OCI-LY1 (cell line): ENCODE data around the gene MCC.

Experiments used
- H2AFZ ChIP-seq: fragments of 200-600 bp; sonication (generic), shearing (Covaris generic); 2 replicates; pipeline ENCODE4 v1.6.0; 2014; ENCODE audit warnings: antibody characterized with exemption, mild to moderate bottlenecking, low read length
- H3F3A ChIP-seq: fragments of 200-600 bp; sonication (generic), shearing (Covaris generic); 2 replicates; pipeline ENCODE4 v1.6.0; 2014; ENCODE audit warnings: mild to moderate bottlenecking, antibody characterized with exemption, low read length, moderate library complexity; ENCODE audit not compliant: insufficient read depth
- H3K27ac ChIP-seq: fragments of 200-600 bp; sonication (generic); 2 replicates; pipeline ENCODE4 v1.5.1; 2014; ENCODE audit warnings: low read length, mixed run types, mild to moderate bottlenecking, low read depth; ENCODE audit not compliant: poor library complexity, severe bottlenecking
- H3K27me3 ChIP-seq: fragments of 200-600 bp; sonication (generic); 2 replicates; pipeline ENCODE4 v1.6.0; 2014; ENCODE audit warnings: antibody characterized with exemption, mild to moderate bottlenecking, low read length, moderate library complexity; ENCODE audit not compliant: insufficient read depth
- H3K36me3 ChIP-seq: fragments of 200-600 bp; sonication (generic); 2 replicates; pipeline ENCODE4 v1.6.1; 2014; ENCODE audit warnings: mild to moderate bottlenecking, antibody characterized with exemption, low read length, moderate library complexity, mixed read lengths; ENCODE audit not compliant: insufficient read depth
- H3K4me1 ChIP-seq: fragments of 200-600 bp; sonication (generic); 2 replicates; pipeline ENCODE4 v1.5.1; 2014; ENCODE audit warnings: mild to moderate bottlenecking, low read length, moderate library complexity; ENCODE audit not compliant: insufficient read depth, severe bottlenecking
- H3K4me2 ChIP-seq: fragments of 200-600 bp; sonication (generic), shearing (Covaris generic); 2 replicates; pipeline ENCODE4 v1.6.1; 2014; ENCODE audit warnings: low read length
- H3K4me3 ChIP-seq: fragments of 200-600 bp; sonication (generic); 2 replicates; pipeline ENCODE4 v1.5.1; 2014; ENCODE audit warnings: low read length, low read depth, mild to moderate bottlenecking, mixed read lengths; ENCODE audit not compliant: poor library complexity, severe bottlenecking
- H3K79me2 ChIP-seq: fragments of 200-600 bp; shearing (Covaris generic); 2 replicates; pipeline ENCODE4 v1.6.1; 2016; ENCODE audit warnings: mixed run types, low read length, mixed read lengths; ENCODE audit not compliant: insufficient read depth
- H3K9ac ChIP-seq: fragments of 200-600 bp; sonication (generic), shearing (Covaris generic); 2 replicates; pipeline ENCODE4 v1.6.1; 2014; ENCODE audit warnings: mild to moderate bottlenecking, low read length, mixed read lengths
- H3K9me2 ChIP-seq: fragments of 200-600 bp; sonication (generic), shearing (Covaris generic); 2 replicates; pipeline ENCODE4 v1.6.1; 2014; ENCODE audit warnings: low read depth, mild to moderate bottlenecking, low read length, mixed read lengths
- H3K9me3 ChIP-seq: fragments of 200-600 bp; shearing (Covaris generic); 2 replicates; pipeline ENCODE4 v1.6.1; 2014; ENCODE audit warnings: low read length, mixed read lengths
- H4K20me1 ChIP-seq: fragments of 200-600 bp; sonication (generic), shearing (Covaris generic); 2 replicates; pipeline ENCODE4 v1.6.0; 2016; ENCODE audit warnings: mild to moderate bottlenecking, low read length; ENCODE audit not compliant: insufficient read depth
- CTCF ChIP-seq: fragments of 200-600 bp; sonication (generic), shearing (Covaris generic); IDR thresholded peaks from 2 replicates; pipeline ENCODE4 v1.5.1; 2017; ENCODE audit warnings: mild to moderate bottlenecking, antibody characterized with exemption, low read length, moderate library complexity, mixed read lengths
- EZH2 ChIP-seq: fragments of 200-600 bp; sonication (generic), shearing (Covaris generic); IDR thresholded peaks from 2 replicates; pipeline ENCODE4 v1.8.0; 2017; ENCODE audit warnings: borderline replicate concordance, mixed run types, mild to moderate bottlenecking, antibody characterized with exemption, low read length, moderate library complexity, mixed read lengths

MCC gene

DNA sequence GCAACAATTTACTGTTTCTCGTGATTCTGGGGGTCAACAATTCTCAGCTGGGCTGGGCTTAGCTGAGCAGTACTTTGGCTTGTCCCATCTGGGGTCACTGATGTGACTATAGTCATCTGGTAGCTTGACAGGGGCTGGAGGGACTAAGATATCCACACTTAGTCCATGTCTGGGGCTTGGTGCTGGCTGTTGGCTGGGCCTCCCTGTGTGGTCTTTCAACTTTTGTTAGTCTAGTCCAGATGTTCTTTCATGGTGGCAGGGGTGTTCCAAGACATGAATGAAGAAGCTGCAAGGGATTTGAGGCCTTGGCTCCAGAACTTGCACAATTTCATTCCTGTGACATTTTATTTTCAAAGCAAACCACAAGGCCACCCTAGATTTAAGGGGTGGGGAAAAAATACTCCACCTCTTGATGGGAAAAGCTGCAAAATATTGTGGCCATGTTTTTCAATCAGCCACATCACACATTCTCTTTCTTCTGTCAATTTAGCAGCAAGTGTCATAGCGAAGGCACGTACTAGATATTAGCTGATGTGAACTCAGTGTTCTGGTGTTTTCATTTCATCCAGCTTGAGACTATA lies 112.7 kb downstream of the MCC start:
- no peaks in the 10 kb centered on the region for H3K4me1 ChIP-seq
- H4K20me1 ChIP-seq: no peaks in the 10 kb centered on the region
- H3K4me2 ChIP-seq: no peak overlapping the region
- H3K4me3 ChIP-seq: no peak overlapping the region
- no peaks in the 10 kb centered on the region for H3K79me2 ChIP-seq
- no peak overlapping the region for H3K27ac ChIP-seq
- H3K36me3 ChIP-seq: no peaks in the 10 kb centered on the region
- H3K9ac ChIP-seq: no peak overlapping the region
- H2AFZ ChIP-seq: no peak overlapping the region
- no peaks in the 10 kb centered on the region for H3F3A ChIP-seq
- no peaks in the 10 kb centered on the region for H3K27me3 ChIP-seq
- H3K9me2 ChIP-seq: no peaks in the 10 kb centered on the region
- TF ChIP-seq EZH2 (no peak), CTCF (no peak)
- H3K9me3 ChIP-seq: no peaks in the 10 kb centered on the region

DNA sequence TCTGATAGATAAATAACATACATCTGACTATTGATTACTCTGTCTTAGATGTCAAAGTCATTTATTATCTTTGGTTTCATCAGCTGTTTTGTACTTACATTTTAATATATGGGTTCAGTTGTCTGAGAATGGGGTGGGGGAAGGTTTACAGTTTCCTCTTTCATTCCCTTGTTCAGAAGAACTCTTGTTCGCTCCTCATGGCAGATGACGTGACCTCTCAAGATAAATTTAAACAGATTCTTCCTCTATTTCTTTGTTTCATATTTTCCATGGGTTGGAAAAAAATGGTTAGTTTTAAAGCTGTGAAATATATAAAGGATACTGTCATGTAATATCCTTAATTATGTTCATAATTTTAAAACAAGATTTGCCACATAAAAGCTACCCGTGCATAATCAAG lies 114.8 kb downstream of the MCC start:
- no peak overlapping the region for H3K9ac ChIP-seq
- H3K27me3 ChIP-seq: no peaks in the 10 kb centered on the region
- H3K4me1 ChIP-seq: no peaks in the 10 kb centered on the region
- no peaks in the 10 kb centered on the region for H3K9me2 ChIP-seq
- no peaks in the 10 kb centered on the region for H3F3A ChIP-seq
- no peaks in the 10 kb centered on the region for H3K79me2 ChIP-seq
- H2AFZ ChIP-seq: no peak overlapping the region
- no peaks in the 10 kb centered on the region for H4K20me1 ChIP-seq
- no peaks in the 10 kb centered on the region for H3K9me3 ChIP-seq
- no peak for TF ChIP-seq CTCF
- no peak for TF ChIP-seq EZH2
- no peak overlapping the region for H3K4me2 ChIP-seq
- no peak overlapping the region for H3K4me3 ChIP-seq
- no peaks in the 10 kb centered on the region for H3K36me3 ChIP-seq
- H3K27ac ChIP-seq: no peak overlapping the region

- H3K27me3 ChIP-seq: no peaks in the 10 kb centered on the region
- no peaks in the 10 kb centered on the region for H3K79me2 ChIP-seq
- H2AFZ ChIP-seq: no peak overlapping the region
- H3K36me3 ChIP-seq: no peaks in the 10 kb centered on the region
- no peaks in the 10 kb centered on the region for H4K20me1 ChIP-seq
- TF ChIP-seq CTCF (no peak), EZH2 (no peak)
- no peak overlapping the region for H3K4me3 ChIP-seq
- H3K4me1 ChIP-seq: no peaks in the 10 kb centered on the region
- no peak overlapping the region for H3K4me2 ChIP-seq
- no peaks in the 10 kb centered on the region for H3F3A ChIP-seq
- no peak overlapping the region for H3K27ac ChIP-seq
- no peaks in the 10 kb centered on the region for H3K9me2 ChIP-seq
- no peaks in the 10 kb centered on the region for H3K9me3 ChIP-seq
- no peak overlapping the region for H3K9ac ChIP-seq
Observed at GRCh38 chr5:113371721-113372196, 116.5 kb downstream of the MCC start.
